ENCODE data around the gene HEATR3. TPM values are rescaled to one million over a fixed set of nuclear protein-coding genes. Genes with fewer than 3 reads are reported as not detected.

HEATR3 gene
- total and polyA plus RNA-seq, 2 of the 13 experiments (the other 11 are each of a cell fraction or from before 2014, with no cell fraction given): 22.4 to 52.4 TPM

DNA sequence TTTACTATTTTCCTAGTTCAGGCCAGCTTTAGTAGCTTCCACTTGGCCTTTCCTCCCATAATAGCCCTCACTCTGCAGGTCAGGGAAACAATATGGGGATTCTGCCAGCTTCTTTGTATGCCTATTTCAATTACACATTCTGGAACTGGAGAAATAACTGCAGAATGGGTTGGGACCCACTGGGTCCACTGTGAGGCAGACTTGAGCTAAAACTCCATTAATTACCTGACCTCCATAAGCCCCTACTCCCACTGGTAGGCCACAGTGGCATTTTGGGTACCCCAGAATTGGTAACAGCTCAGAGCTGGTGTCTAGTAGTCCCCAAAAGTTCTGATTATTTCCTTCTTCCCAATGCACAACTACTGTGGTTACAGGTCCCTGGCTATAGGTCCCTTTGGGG lies 70.6 kb downstream of the HEATR3 start (continued):
- TF ChIP-seq, protein P1, sequence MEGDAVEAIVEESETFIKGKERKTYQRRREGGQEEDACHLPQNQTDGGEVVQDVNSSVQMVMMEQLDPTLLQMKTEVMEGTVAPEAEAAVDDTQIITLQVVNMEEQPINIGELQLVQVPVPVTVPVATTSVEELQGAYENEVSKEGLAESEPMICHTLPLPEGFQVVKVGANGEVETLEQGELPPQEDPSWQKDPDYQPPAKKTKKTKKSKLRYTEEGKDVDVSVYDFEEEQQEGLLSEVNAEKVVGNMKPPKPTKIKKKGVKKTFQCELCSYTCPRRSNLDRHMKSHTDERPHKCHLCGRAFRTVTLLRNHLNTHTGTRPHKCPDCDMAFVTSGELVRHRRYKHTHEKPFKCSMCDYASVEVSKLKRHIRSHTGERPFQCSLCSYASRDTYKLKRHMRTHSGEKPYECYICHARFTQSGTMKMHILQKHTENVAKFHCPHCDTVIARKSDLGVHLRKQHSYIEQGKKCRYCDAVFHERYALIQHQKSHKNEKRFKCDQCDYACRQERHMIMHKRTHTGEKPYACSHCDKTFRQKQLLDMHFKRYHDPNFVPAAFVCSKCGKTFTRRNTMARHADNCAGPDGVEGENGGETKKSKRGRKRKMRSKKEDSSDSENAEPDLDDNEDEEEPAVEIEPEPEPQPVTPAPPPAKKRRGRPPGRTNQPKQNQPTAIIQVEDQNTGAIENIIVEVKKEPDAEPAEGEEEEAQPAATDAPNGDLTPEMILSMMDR (CRISPR knock-in tag; IDR thresholded peaks at IDR 0.05): peak; percentile 36
- no peak for TF ChIP-seq ZNF564 (CRISPR knock-in tag; IDR thresholded peaks at IDR 0.05)
- TF ChIP-seq, protein P2, sequence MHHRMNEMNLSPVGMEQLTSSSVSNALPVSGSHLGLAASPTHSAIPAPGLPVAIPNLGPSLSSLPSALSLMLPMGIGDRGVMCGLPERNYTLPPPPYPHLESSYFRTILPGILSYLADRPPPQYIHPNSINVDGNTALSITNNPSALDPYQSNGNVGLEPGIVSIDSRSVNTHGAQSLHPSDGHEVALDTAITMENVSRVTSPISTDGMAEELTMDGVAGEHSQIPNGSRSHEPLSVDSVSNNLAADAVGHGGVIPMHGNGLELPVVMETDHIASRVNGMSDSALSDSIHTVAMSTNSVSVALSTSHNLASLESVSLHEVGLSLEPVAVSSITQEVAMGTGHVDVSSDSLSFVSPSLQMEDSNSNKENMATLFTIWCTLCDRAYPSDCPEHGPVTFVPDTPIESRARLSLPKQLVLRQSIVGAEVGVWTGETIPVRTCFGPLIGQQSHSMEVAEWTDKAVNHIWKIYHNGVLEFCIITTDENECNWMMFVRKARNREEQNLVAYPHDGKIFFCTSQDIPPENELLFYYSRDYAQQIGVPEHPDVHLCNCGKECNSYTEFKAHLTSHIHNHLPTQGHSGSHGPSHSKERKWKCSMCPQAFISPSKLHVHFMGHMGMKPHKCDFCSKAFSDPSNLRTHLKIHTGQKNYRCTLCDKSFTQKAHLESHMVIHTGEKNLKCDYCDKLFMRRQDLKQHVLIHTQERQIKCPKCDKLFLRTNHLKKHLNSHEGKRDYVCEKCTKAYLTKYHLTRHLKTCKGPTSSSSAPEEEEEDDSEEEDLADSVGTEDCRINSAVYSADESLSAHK (CRISPR knock-in tag; IDR thresholded peaks at IDR 0.05; ENCODE audit: borderline replicate concordance): no peak

DNA sequence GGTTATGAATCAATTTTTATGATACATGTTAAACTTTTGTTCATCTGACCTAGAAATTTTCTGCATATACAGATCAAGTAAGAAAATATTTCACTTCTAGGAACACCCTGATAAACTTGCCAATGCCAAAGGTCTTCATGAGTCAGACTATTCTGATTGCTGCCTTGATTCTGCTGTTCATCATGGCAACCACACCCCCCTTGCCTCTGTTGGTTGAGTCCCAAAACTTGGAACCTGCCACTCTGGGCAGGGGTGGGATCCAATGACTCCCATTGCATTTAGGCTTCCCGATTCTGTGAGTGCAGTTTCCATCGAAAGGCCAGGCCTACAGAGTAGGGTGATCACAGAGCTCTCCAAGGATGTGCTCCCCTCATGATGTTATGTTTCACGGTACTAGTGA lies 71.5 kb downstream of the HEATR3 start:
- H2AFZ ChIP-seq (ENCODE audit: low read length): no peak overlapping the region
- no peak overlapping the region for H3K4me2 ChIP-seq (ENCODE audit: low read depth, low read length)
- in situ Hi-C loops (cut with HindIII; ENCODE audit: extremely low pct_ligation_motif_present, low pct_unique_long_range_greater_than_20kb) (no loop called here), intact Hi-C loops (cut with micrococcal nuclease; ENCODE audit: unreplicated experiment) (loop anchor here (5.0 to 10.0 kb wide), 2 partner anchors 75 to 218 kb away; no protein-coding TSS in a partner anchor)
- H3K9ac ChIP-seq (ENCODE audit: insufficient read depth, low read depth, low read length): no peak overlapping the region
- ATAC-seq (no peak), FAIRE-seq (no peak), DNase-seq (ENCODE audit: low spot score) (no peak)
- peaks cover 4% of the 10 kb centered on the region; the same call in 1 of the 2 replicates for H3K4me1 ChIP-seq (ENCODE audit: insufficient read depth, low read length)
- H3K4me3 ChIP-seq (replicated peaks in 1 of 3; ENCODE audit: insufficient read depth in 1 of 3, low read depth in 2 of 3, low read length in 3 of 3): no peak overlapping the region
- H4K20me1 ChIP-seq (ENCODE audit: insufficient read depth, low read length): no peaks in the 10 kb centered on the region
- ChIA-PET CTCF (ENCODE audit: low intra/inter-chr PET ratio, low total read pairs) (interaction anchor here (1.8 kb wide), 1 partner anchor 73 kb away, joined by 12 read pairs; no protein-coding TSS in a partner anchor), POLR2A (no interaction called here)
- no peaks in the 10 kb centered on the region for H3K36me3 ChIP-seq (replicated peaks in 1 of 2; ENCODE audit: control insufficient read depth in 1 of 2, insufficient read depth in 2 of 2, low read length in 2 of 2)
- 53% methylated on average over 3 of the region's 3 CpGs for WGBS (ENCODE audit: low lambda C conversion rate)
- peaks cover 1 to 10% of the 10 kb centered on the region in 2 experiments; a peak in 3 of 5 replicates for H3K27me3 ChIP-seq (ENCODE audit: control insufficient read depth in 1 of 2, insufficient read depth in 2 of 2, low read length in 2 of 2)
- no TSS peak for BruUV-seq (replicated peaks)
- H3K79me2 ChIP-seq (ENCODE audit: insufficient read depth, low read length): no peaks in the 10 kb centered on the region
- H3K27ac ChIP-seq (ENCODE audit: extremely low read length, insufficient read depth, low read length): no peak overlapping the region
- no peaks in the 10 kb centered on the region for H3K9me3 ChIP-seq (ENCODE audit: low read length)
- TF ChIP-seq, protein P3, sequence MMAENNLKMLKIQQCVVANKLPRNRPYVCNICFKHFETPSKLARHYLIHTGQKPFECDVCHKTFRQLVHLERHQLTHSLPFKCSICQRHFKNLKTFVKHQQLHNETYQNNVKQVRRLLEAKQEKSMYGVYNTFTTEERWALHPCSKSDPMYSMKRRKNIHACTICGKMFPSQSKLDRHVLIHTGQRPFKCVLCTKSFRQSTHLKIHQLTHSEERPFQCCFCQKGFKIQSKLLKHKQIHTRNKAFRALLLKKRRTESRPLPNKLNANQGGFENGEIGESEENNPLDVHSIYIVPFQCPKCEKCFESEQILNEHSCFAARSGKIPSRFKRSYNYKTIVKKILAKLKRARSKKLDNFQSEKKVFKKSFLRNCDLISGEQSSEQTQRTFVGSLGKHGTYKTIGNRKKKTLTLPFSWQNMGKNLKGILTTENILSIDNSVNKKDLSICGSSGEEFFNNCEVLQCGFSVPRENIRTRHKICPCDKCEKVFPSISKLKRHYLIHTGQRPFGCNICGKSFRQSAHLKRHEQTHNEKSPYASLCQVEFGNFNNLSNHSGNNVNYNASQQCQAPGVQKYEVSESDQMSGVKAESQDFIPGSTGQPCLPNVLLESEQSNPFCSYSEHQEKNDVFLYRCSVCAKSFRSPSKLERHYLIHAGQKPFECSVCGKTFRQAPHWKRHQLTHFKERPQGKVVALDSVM (CRISPR knock-in tag; IDR thresholded peaks at IDR 0.05): no peak
- no peak for TF ChIP-seq ZMYM3 (CRISPR knock-in tag; IDR thresholded peaks at IDR 0.05)
- TF ChIP-seq ZNF10 (CRISPR knock-in tag; IDR thresholded peaks at IDR 0.05; ENCODE audit: borderline replicate concordance, low read depth): no peak
- no peak for TF ChIP-seq IKZF1 (IDR thresholded peaks at IDR 0.05)
- TF ChIP-seq ZNF660 (CRISPR knock-in tag; IDR thresholded peaks at IDR 0.05; ENCODE audit: borderline replicate concordance, low read depth): no peak
- no peak for TF ChIP-seq IRX3 (CRISPR knock-in tag; IDR thresholded peaks at IDR 0.05; ENCODE audit: borderline replicate concordance, low read depth)
- TF ChIP-seq ZBTB1 (CRISPR knock-in tag; IDR thresholded peaks at IDR 0.05; ENCODE audit: borderline replicate concordance): no peak
- TF ChIP-seq ZNF790 (CRISPR knock-in tag; IDR thresholded peaks at IDR 0.05; ENCODE audit: borderline replicate concordance): no peak
- no peak for TF ChIP-seq ZNF232 (CRISPR knock-in tag; IDR thresholded peaks at IDR 0.05; ENCODE audit: borderline replicate concordance)
- TF ChIP-seq, protein P4, sequence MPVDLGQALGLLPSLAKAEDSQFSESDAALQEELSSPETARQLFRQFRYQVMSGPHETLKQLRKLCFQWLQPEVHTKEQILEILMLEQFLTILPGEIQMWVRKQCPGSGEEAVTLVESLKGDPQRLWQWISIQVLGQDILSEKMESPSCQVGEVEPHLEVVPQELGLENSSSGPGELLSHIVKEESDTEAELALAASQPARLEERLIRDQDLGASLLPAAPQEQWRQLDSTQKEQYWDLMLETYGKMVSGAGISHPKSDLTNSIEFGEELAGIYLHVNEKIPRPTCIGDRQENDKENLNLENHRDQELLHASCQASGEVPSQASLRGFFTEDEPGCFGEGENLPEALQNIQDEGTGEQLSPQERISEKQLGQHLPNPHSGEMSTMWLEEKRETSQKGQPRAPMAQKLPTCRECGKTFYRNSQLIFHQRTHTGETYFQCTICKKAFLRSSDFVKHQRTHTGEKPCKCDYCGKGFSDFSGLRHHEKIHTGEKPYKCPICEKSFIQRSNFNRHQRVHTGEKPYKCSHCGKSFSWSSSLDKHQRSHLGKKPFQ (CRISPR knock-in tag; IDR thresholded peaks at IDR 0.05; ENCODE audit: insufficient replicate concordance): no peak
- TF ChIP-seq NCOA2 (CRISPR knock-in tag; IDR thresholded peaks at IDR 0.05): no peak

Measured in HepG2 (cell line).